Lung (tissue), 12 donors: ENCODE measurements around the gene PNPLA1. TPM values are rescaled to one million over a fixed set of nuclear protein-coding genes. Genes with fewer than 3 reads are reported as not detected.

Source experiments
- ATAC-seq: fragments of 200-7000 bp; cut with Tn5 transposase; one replicate; pipeline ENCODE4 v1.9.1; 2020; ENCODE audit warnings: moderate number of reproducible peaks; ENCODE audit not compliant: insufficient read depth, low FRiP score
- DNase-seq, 3 donors: peaks; one replicate each; pipeline ENCODE4 v3.0.0-alpha.2; 2013 to 2017
- H3K27ac ChIP-seq, 2 donors: one replicate each; pipeline ENCODE4 v1.5.1; 2013; ENCODE audit warnings: mild to moderate bottlenecking in 2 of 2, moderate library complexity in 2 of 2, control low read depth in 1 of 2, inconsistent platforms in 1 of 2, low read depth in 1 of 2, low read length in 1 of 2
- H3K27me3 ChIP-seq, 3 donors: one replicate each; pipeline ENCODE4 v1.5.1; 2013; ENCODE audit warnings: low read length in 2 of 3; ENCODE audit not compliant: control insufficient read depth in 3 of 3, insufficient read depth in 3 of 3
- H3K36me3 ChIP-seq, 4 donors: one replicate each; pipeline ENCODE4 v1.5.1; 2013; ENCODE audit warnings: low read length in 4 of 4, mild to moderate bottlenecking in 1 of 4, moderate library complexity in 1 of 4; ENCODE audit not compliant: control insufficient read depth in 4 of 4, insufficient read depth in 4 of 4
- H3K4me1 ChIP-seq, 5 donors: one replicate each; pipeline ENCODE4 v1.5.1; 2013; ENCODE audit warnings: low read length in 5 of 5, mild to moderate bottlenecking in 2 of 5, moderate library complexity in 1 of 5; ENCODE audit not compliant: control insufficient read depth in 5 of 5, insufficient read depth in 5 of 5
- H3K4me3 ChIP-seq: one replicate; pipeline ENCODE4 v1.5.1; 2013; ENCODE audit warnings: mild to moderate bottlenecking, control low read depth, moderate library complexity
- H3K9ac ChIP-seq, 2 donors: one replicate each; pipeline ENCODE4 v1.5.1; 2013; ENCODE audit warnings: low read length in 2 of 2, control low read depth in 1 of 2; ENCODE audit not compliant: insufficient read depth in 1 of 2
- H3K9me3 ChIP-seq, 4 donors: one replicate each; pipeline ENCODE4 v1.5.1; 2013; ENCODE audit warnings: low read length in 3 of 4, mild to moderate bottlenecking in 1 of 4, moderate library complexity in 1 of 4; ENCODE audit not compliant: control insufficient read depth in 4 of 4, insufficient read depth in 3 of 4
- WGBS, 2 donors: extraction: QIAGEN DNeasy Blood & Tissue Kit; methylation state at CpG; one replicate each; pipeline ENCODE4 v1.1.7; 2013; 5-methylcytosine and 5-hydroxymethylcytosine counted together
- polyA plus RNA-seq, 2 donors: library from polyadenylated mRNA; stranded (reverse); fragments of 200-250 nt; gene quantifications; one replicate each; pipeline ENCODE4 v1.2.1, GENCODE V29; 2013
- total RNA-seq, 2 donors: library from RNA; depleted of rRNA in 1 of 2; stranded (reverse); fragments of >200 nt in 1 of 2; gene quantifications; one replicate each; pipeline ENCODE4 v1.2.1, GENCODE V29; 2014 to 2021
- TF ChIP-seq, protein P1 (sequence below): IDR thresholded peaks from 2 replicates; pipeline ENCODE4 v1.5.1; 2012; ENCODE audit warnings: mild to moderate bottlenecking; ENCODE audit errors: control extremely low read depth, extremely low read depth
- donor health status: control.
- donor health status: control.
- donor health status: Bipolar disorder and iron deficiency.
- donor health status: healthy.
- donor health status: DM: yes; HTN: yes; CAD: no.

Gene PNPLA1
- total and polyA plus RNA-seq, 4 donors: 0.06 to 5.6 (median 0.89) TPM

DNA sequence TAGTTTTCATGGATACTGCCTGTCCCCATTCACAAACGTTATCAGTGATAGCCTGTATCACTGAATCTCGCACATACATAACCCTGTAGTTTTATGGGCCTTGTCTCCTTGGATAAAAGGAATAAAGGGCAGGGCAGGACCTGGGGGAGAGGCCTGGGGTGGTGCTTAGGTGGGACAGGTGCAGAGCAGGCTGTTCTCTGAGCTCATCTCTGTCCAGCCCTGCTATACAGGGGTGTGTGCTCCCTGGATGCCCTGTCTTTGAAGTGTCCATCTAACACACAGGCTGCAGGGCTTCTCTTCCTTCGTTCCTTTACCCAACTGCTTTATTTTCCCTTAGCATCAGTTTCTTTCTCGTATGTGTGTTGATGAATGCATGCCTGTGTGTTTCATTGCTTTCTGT is 46.9 kb upstream of the PNPLA1 start:
- 84 to 86% methylated on average over 4 of the region's 4 CpGs for WGBS, 2 donors
- H3K27me3 ChIP-seq: no peaks in the 10 kb centered on the region
- peaks cover 0 to 7% (median 0%) of the 10 kb centered on the region in 5 donors for H3K4me1 ChIP-seq
- no peak for DNase-seq
- H3K27ac ChIP-seq: no peak overlapping the region
- peaks cover 26 to 41% (median 38%) of the 10 kb centered on the region in 4 donors for H3K36me3 ChIP-seq
- no peak for ATAC-seq
- TF ChIP-seq, protein P1, sequence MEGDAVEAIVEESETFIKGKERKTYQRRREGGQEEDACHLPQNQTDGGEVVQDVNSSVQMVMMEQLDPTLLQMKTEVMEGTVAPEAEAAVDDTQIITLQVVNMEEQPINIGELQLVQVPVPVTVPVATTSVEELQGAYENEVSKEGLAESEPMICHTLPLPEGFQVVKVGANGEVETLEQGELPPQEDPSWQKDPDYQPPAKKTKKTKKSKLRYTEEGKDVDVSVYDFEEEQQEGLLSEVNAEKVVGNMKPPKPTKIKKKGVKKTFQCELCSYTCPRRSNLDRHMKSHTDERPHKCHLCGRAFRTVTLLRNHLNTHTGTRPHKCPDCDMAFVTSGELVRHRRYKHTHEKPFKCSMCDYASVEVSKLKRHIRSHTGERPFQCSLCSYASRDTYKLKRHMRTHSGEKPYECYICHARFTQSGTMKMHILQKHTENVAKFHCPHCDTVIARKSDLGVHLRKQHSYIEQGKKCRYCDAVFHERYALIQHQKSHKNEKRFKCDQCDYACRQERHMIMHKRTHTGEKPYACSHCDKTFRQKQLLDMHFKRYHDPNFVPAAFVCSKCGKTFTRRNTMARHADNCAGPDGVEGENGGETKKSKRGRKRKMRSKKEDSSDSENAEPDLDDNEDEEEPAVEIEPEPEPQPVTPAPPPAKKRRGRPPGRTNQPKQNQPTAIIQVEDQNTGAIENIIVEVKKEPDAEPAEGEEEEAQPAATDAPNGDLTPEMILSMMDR: no peak
- no peak overlapping the region for H3K4me3 ChIP-seq
- H3K9ac ChIP-seq: no peak overlapping the region
- H3K9me3 ChIP-seq: no peaks in the 10 kb centered on the region

- no peak for DNase-seq
- TF ChIP-seq, protein P1: no peak
- Histone ChIP-seq H3K4me3 (no peak overlapping the region), H3K27me3 (no peaks in the 10 kb centered on the region), H3K4me1 (peaks cover 0 to 9% (median 0%) of the 10 kb centered on the region in 5 donors), H3K9ac (no peak overlapping the region), H3K36me3 (peaks cover 31 to 38% (median 37%) of the 10 kb centered on the region in 4 donors), H3K27ac (no peak overlapping the region), H3K9me3 (no peaks in the 10 kb centered on the region)
- 93 to 97% methylated on average over 1 of the region's 1 CpG for WGBS, 2 donors
- no peak for ATAC-seq
Observed at GRCh38 chr6:36223706-36224105, 46.2 kb upstream of the PNPLA1 start.

GRCh38 chr6:36224918-36225461 is 44.9 kb upstream of the PNPLA1 start:
- 81 to 82% methylated on average over 5 of the region's 5 CpGs for WGBS, 2 donors
- DNase-seq: no peak
- TF ChIP-seq, protein P1: no peak
- no peak for ATAC-seq
- no peak overlapping the region for H3K27ac ChIP-seq
- no peak overlapping the region for H3K9ac ChIP-seq
- no peaks in the 10 kb centered on the region for H3K27me3 ChIP-seq
- peaks cover 34 to 42% (median 36%) of the 10 kb centered on the region in 4 donors for H3K36me3 ChIP-seq
- peaks cover 0 to 9% (median 0%) of the 10 kb centered on the region in 5 donors for H3K4me1 ChIP-seq
- H3K4me3 ChIP-seq: no peak overlapping the region
- H3K9me3 ChIP-seq: no peaks in the 10 kb centered on the region
